ENCODE results near the gene SHROOM3.

- TF ChIP-seq CTCF (IDR thresholded peaks at IDR 0.05) = no peak
- no peak for TF ChIP-seq POLR2A (IDR thresholded peaks at IDR 0.05)
Measured at GRCh38 chr4:76476571-76476970, 41.5 kb downstream of the SHROOM3 start.
